HEK293 (cell line): ENCODE results near the gene DSCAML1.

Experiments
- CTCF ChIA-PET: fragments of 350-600 bp; formaldehyde crosslinking; extraction: SDS; loops from one replicate; lab custom pipeline; 2021; ENCODE audit warnings: antibody characterized with exemption; lab: Yijun Ruan, JAX
- POLR2A ChIA-PET: fragments of 300-600 bp; formaldehyde crosslinking; extraction: SDS; loops from one replicate; lab custom pipeline; 2020; ENCODE audit warnings: antibody characterized with exemption, inconsistent platforms; lab: Yijun Ruan, JAX
- H3K27ac ChIP-seq: fragments of 200-500 bp; sonication (Bioruptor generic); 2 replicates; pipeline ENCODE4 v1.5.1; 2014; ENCODE audit warnings: low read depth, low read length, control low read depth, inconsistent platforms; ENCODE audit errors: extremely low read depth
- H3K36me3 ChIP-seq, 2 experiments: fragments of 200-500 bp in 1 of 2; sonication (Bioruptor generic) in 1 of 2; 1 replicate in 1 of 2; 2 replicates in 1 of 2; pipeline ENCODE4 v1.5.1; 2014 to 2017; ENCODE audit warnings: inconsistent platforms in 2 of 2, low read length in 2 of 2; ENCODE audit not compliant: control insufficient read depth in 2 of 2, insufficient read depth in 1 of 2
- H3K4me1 ChIP-seq: fragments of 200-500 bp; sonication (Bioruptor generic); 2 replicates; pipeline ENCODE4 v1.5.1; 2014; ENCODE audit warnings: mild to moderate bottlenecking, low read length, inconsistent platforms; ENCODE audit not compliant: control insufficient read depth, insufficient read depth
- H3K4me3 ChIP-seq: 2 replicates; pipeline ENCODE4 v1.5.1; 2011; ENCODE audit warnings: low read depth, mild to moderate bottlenecking, control low read depth, low read length, moderate library complexity
- H3K9me3 ChIP-seq: fragments of 200-500 bp; sonication (Bioruptor generic); 2 replicates; pipeline ENCODE4 v1.5.1; 2014; ENCODE audit warnings: low read depth, low read length, inconsistent platforms; ENCODE audit not compliant: control insufficient read depth, insufficient read depth
- ATF2 ChIP-seq: fragments of 450-650 bp; formaldehyde crosslinking; IDR thresholded peaks from 2 replicates; pipeline ENCODE4 v1.5.1; 2016; ENCODE audit warnings: missing biosample characterization, missing genetic modification characterization, low read depth
- BCL6B ChIP-seq: fragments of 450-650 bp; formaldehyde crosslinking; IDR thresholded peaks from 2 replicates; pipeline ENCODE4 v1.5.1; 2017; ENCODE audit warnings: missing biosample characterization, missing genetic modification characterization
- CTCF ChIP-seq: fragments of 450-650 bp; formaldehyde crosslinking; IDR thresholded peaks from 2 replicates; pipeline ENCODE4 v1.5.1; 2016; ENCODE audit warnings: missing biosample characterization, missing genetic modification characterization
- KLF16 ChIP-seq: fragments of 450-650 bp; formaldehyde crosslinking; IDR thresholded peaks from 2 replicates; pipeline ENCODE4 v1.5.1; 2017; ENCODE audit warnings: missing biosample characterization, missing genetic modification characterization
- TCF7L2 ChIP-seq: IDR thresholded peaks from 2 replicates; pipeline ENCODE4 v1.6.1; 2011; ENCODE audit warnings: low read depth, mild to moderate bottlenecking, inconsistent platforms, low read length, moderate library complexity, borderline replicate concordance
- ZBTB21 ChIP-seq: fragments of 450-650 bp; formaldehyde crosslinking; IDR thresholded peaks from 2 replicates; pipeline ENCODE4 v1.5.1; 2017; ENCODE audit warnings: missing biosample characterization, missing genetic modification characterization
- ZBTB48 ChIP-seq: fragments of 450-650 bp; formaldehyde crosslinking; IDR thresholded peaks from 2 replicates; pipeline ENCODE4 v1.5.1; 2016; ENCODE audit warnings: missing biosample characterization, missing genetic modification characterization
- ZFP41 ChIP-seq: fragments of 450-650 bp; formaldehyde crosslinking; IDR thresholded peaks from 2 replicates; pipeline ENCODE4 v1.5.1; 2016; ENCODE audit warnings: missing biosample characterization, missing genetic modification characterization, borderline replicate concordance
- ZFP69B ChIP-seq: fragments of 450-650 bp; formaldehyde crosslinking; IDR thresholded peaks from 2 replicates; pipeline ENCODE4 v1.5.1; 2016; ENCODE audit warnings: missing biosample characterization, missing genetic modification characterization
- ZNF133 ChIP-seq: fragments of 450-650 bp; formaldehyde crosslinking; IDR thresholded peaks from 2 replicates; pipeline ENCODE4 v1.5.1; 2016; ENCODE audit warnings: missing biosample characterization, missing genetic modification characterization
- ZNF138 ChIP-seq: fragments of 450-650 bp; formaldehyde crosslinking; IDR thresholded peaks from 2 replicates; pipeline ENCODE4 v1.5.1; 2016; ENCODE audit warnings: missing biosample characterization, missing genetic modification characterization, borderline replicate concordance
- ZNF155 ChIP-seq: fragments of 450-650 bp; formaldehyde crosslinking; IDR thresholded peaks from 2 replicates; pipeline ENCODE4 v1.5.1; 2016; ENCODE audit warnings: missing biosample characterization, missing genetic modification characterization
- ZNF302 ChIP-seq: fragments of 450-650 bp; formaldehyde crosslinking; IDR thresholded peaks from 2 replicates; pipeline ENCODE4 v1.5.1; 2016; ENCODE audit warnings: missing biosample characterization, missing genetic modification characterization, low read depth
- ZNF555 ChIP-seq: fragments of 450-650 bp; formaldehyde crosslinking; conservative IDR thresholded peaks from 2 replicates; pipeline ENCODE4 v1.5.1; 2017; ENCODE audit warnings: missing biosample characterization, mild to moderate bottlenecking, missing genetic modification characterization, inconsistent platforms
- ZNF560 ChIP-seq: fragments of 450-650 bp; formaldehyde crosslinking; IDR thresholded peaks from 2 replicates; pipeline ENCODE4 v1.5.1; 2017; ENCODE audit warnings: missing biosample characterization, missing genetic modification characterization, borderline replicate concordance
- ZNF561 ChIP-seq: fragments of 450-650 bp; IDR thresholded peaks from 2 replicates; pipeline ENCODE4 v1.5.1; 2018; ENCODE audit warnings: missing biosample characterization, missing genetic modification characterization, borderline replicate concordance
- ZNF629 ChIP-seq: fragments of 450-650 bp; formaldehyde crosslinking; IDR thresholded peaks from 2 replicates; pipeline ENCODE4 v1.5.1; 2017; ENCODE audit warnings: missing biosample characterization, missing genetic modification characterization
- ZNF707 ChIP-seq: fragments of 450-650 bp; formaldehyde crosslinking; IDR thresholded peaks from 2 replicates; pipeline ENCODE4 v1.5.1; 2016; ENCODE audit warnings: missing biosample characterization, missing genetic modification characterization
- ZSCAN4 ChIP-seq: fragments of 450-650 bp; formaldehyde crosslinking; IDR thresholded peaks from 2 replicates; pipeline ENCODE4 v1.5.1; 2017; ENCODE audit warnings: missing biosample characterization, missing genetic modification characterization

DSCAML1 gene

GRCh38 chr11:117738246-117738957, 58.6 kb downstream of the DSCAML1 start:
- Histone ChIP-seq H3K9me3 (no peaks in the 10 kb centered on the region), H3K4me1 (no peaks in the 10 kb centered on the region), H3K36me3 (no peaks in the 10 kb centered on the region)
- TF ChIP-seq ZBTB21 (tag by site-specific recombination) (peak; percentile 87), ATF2 (tag by site-specific recombination) (peak; percentile 61), ZNF561 (tag by site-specific recombination) (no peak), ZNF629 (tag by site-specific recombination) (peak; percentile 90), ZNF133 (tag by site-specific recombination) (no peak), ZNF560 (tag by site-specific recombination) (no peak), CTCF (tag by site-specific recombination) (no peak), ZFP41 (tag by site-specific recombination) (no peak), BCL6B (tag by site-specific recombination) (no peak), ZNF555 (tag by site-specific recombination) (no peak), ZBTB48 (tag by site-specific recombination) (no peak)
- TF ChIP-seq, all 188 proteins: peak for 3
- POLR2A ChIA-PET: no interaction called here
- H3K4me3 ChIP-seq: no peak overlapping the region
- CTCF ChIA-PET: no interaction called here
- H3K27ac ChIP-seq: no peak overlapping the region

- H3K4me1 ChIP-seq: no peaks in the 10 kb centered on the region
- H3K27ac ChIP-seq: no peak overlapping the region
- no peaks in the 10 kb centered on the region for H3K9me3 ChIP-seq
- H3K36me3 ChIP-seq: no peaks in the 10 kb centered on the region
- CTCF ChIA-PET: interaction anchor here (0.6 to 2.5 kb wide), 5 partner anchors 13 to 988 kb away, joined by 3 to 6 read pairs (median 4); no protein-coding TSS in a partner anchor
- POLR2A ChIA-PET: no interaction called here
- no peak overlapping the region for H3K4me3 ChIP-seq
- TF ChIP-seq ZNF302 (tag by site-specific recombination) (no peak), KLF16 (tag by site-specific recombination) (no peak), ZNF629 (tag by site-specific recombination) (no peak), ZSCAN4 (no peak), ZNF138 (tag by site-specific recombination) (no peak), ZNF707 (tag by site-specific recombination) (no peak), ZFP69B (tag by site-specific recombination) (no peak), ZNF155 (tag by site-specific recombination) (no peak), TCF7L2 (no peak)
These were observed 61.6 kb downstream of the DSCAML1 start for GRCh38 chr11:117735350-117735977.
